Natural killer cell (primary cell): ENCODE results near the gene DYNLRB1. TPM values are rescaled to one million over a fixed set of nuclear protein-coding genes. Genes with fewer than 3 reads are reported as not detected.

Experiments used
- ATAC-seq, 3 donors: fragments of 150-1000 bp in 2 of 3; fragments of 200-7000 bp in 1 of 3; cut with Tn5 transposase; 1 replicate in 1 of 3; 2 replicates in 2 of 3; pipeline ENCODE4 v1.10.0; 2021; ENCODE audit warnings: mild to moderate bottlenecking in 2 of 3, moderate library complexity in 2 of 3
- DNase-seq, 2 donors: peaks; one replicate each; pipeline versions ENCODE4 v3.0.0 to v3.0.0-alpha.2; 2013 to 2021; ENCODE audit warnings: mixed read lengths in 1 of 2
- H3K27ac ChIP-seq: one replicate; pipeline ENCODE4 v1.5.1; 2013; ENCODE audit warnings: mild to moderate bottlenecking, low read length
- H3K27me3 ChIP-seq: one replicate; pipeline ENCODE4 v1.6.1; 2013; ENCODE audit warnings: low read length; ENCODE audit not compliant: control insufficient read depth, insufficient read depth
- H3K36me3 ChIP-seq: one replicate; pipeline ENCODE4 v1.6.1; 2013; ENCODE audit warnings: low read length; ENCODE audit not compliant: control insufficient read depth, insufficient read depth
- H3K4me1 ChIP-seq: one replicate; pipeline ENCODE4 v1.6.1; 2013; ENCODE audit warnings: low read length; ENCODE audit not compliant: control insufficient read depth, insufficient read depth
- H3K4me3 ChIP-seq: one replicate; pipeline ENCODE4 v1.5.1; 2013; ENCODE audit warnings: low read length
- H3K9me3 ChIP-seq: one replicate; pipeline ENCODE4 v1.6.1; 2013; ENCODE audit warnings: low read length; ENCODE audit not compliant: control insufficient read depth, insufficient read depth
- H3K27ac Mint-ChIP-seq, 2 donors: one replicate each; pipeline ENCODE4 v1.8.0; 2022; ENCODE audit warnings: mild to moderate bottlenecking in 2 of 2, mixed read lengths in 2 of 2, moderate library complexity in 1 of 2
- H3K27me3 Mint-ChIP-seq, 2 donors: one replicate each; pipeline ENCODE4 v1.8.0; 2022; ENCODE audit warnings: low read depth in 2 of 2, mixed read lengths in 2 of 2
- H3K36me3 Mint-ChIP-seq: one replicate; pipeline ENCODE4 v1.8.0; 2022; ENCODE audit warnings: mixed read lengths
- H3K4me1 Mint-ChIP-seq, 2 donors: one replicate each; pipeline ENCODE4 v1.8.0; 2022; ENCODE audit warnings: mixed read lengths in 2 of 2
- H3K4me3 Mint-ChIP-seq: one replicate; pipeline ENCODE4 v1.8.0; 2022; ENCODE audit warnings: mild to moderate bottlenecking, moderate library complexity, mixed read lengths
- H3K9me3 Mint-ChIP-seq, 2 donors: one replicate each; pipeline ENCODE4 v1.8.0; 2022; ENCODE audit warnings: mixed read lengths in 2 of 2
- WGBS: methylation state at CpG from one replicate; pipeline ENCODE4 v1.1.7; 2013; ENCODE audit warnings: missing lambda C conversion rate; ENCODE audit not compliant: insufficient coverage; 5-methylcytosine and 5-hydroxymethylcytosine counted together
- intact Hi-C: fragments of 100-400 bp; cut with micrococcal nuclease; formaldehyde crosslinking; loops from one replicate; pipeline ENCODE4 v1.14.2; 2022
- total RNA-seq, 4 donors: library from RNA; stranded (reverse); fragments of 120-200 nt in 1 of 4; gene quantifications; one replicate each; pipeline versions ENCODE4 v1.2.3 to v1.2.4, GENCODE V29; 2013 to 2022
- TF ChIP-seq, protein P1 (sequence below): fragments of 200-600 bp; IDR thresholded peaks from one replicate; pipeline ENCODE4 v1.8.0; 2022; ENCODE audit warnings: antibody characterized with exemption

Gene DYNLRB1
- total RNA-seq, 3 donors from 2014 or later (not counting 1 experiment from before 2014, with no cell fraction given) = 58.7 to 65.5 (median 61.4) TPM

GRCh38 chr20:34535301-34535840 is 19.1 kb downstream of the DYNLRB1 start:
- peaks cover 1% of the 10 kb centered on the region for H3K36me3 Mint-ChIP-seq
- H3K27me3 ChIP-seq = no peaks in the 10 kb centered on the region
- WGBS = 94% methylated on average over 15 of the region's 15 CpGs
- no peak for DNase-seq
- intact Hi-C loops = loop anchor here (10.0 kb wide), 1 partner anchor 169 kb away; the partner anchor contains the start of gene TP53INP2
- H3K9me3 Mint-ChIP-seq = no peaks in the 10 kb centered on the region
- H3K27me3 Mint-ChIP-seq = no peaks in the 10 kb centered on the region
- H3K27ac Mint-ChIP-seq = no peak overlapping the region
- peaks cover 15 to 16% of the 10 kb centered on the region in 2 donors for H3K4me1 Mint-ChIP-seq
- H3K27ac ChIP-seq = no peak overlapping the region
- ATAC-seq = no peak
- H3K4me3 ChIP-seq = no peak overlapping the region
- H3K4me3 Mint-ChIP-seq = no peak overlapping the region
- TF ChIP-seq, protein P1, sequence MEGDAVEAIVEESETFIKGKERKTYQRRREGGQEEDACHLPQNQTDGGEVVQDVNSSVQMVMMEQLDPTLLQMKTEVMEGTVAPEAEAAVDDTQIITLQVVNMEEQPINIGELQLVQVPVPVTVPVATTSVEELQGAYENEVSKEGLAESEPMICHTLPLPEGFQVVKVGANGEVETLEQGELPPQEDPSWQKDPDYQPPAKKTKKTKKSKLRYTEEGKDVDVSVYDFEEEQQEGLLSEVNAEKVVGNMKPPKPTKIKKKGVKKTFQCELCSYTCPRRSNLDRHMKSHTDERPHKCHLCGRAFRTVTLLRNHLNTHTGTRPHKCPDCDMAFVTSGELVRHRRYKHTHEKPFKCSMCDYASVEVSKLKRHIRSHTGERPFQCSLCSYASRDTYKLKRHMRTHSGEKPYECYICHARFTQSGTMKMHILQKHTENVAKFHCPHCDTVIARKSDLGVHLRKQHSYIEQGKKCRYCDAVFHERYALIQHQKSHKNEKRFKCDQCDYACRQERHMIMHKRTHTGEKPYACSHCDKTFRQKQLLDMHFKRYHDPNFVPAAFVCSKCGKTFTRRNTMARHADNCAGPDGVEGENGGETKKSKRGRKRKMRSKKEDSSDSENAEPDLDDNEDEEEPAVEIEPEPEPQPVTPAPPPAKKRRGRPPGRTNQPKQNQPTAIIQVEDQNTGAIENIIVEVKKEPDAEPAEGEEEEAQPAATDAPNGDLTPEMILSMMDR = no peak
- H3K4me1 ChIP-seq = peaks cover 8% of the 10 kb centered on the region
- H3K9me3 ChIP-seq = no peaks in the 10 kb centered on the region
- H3K36me3 ChIP-seq = peaks cover 53% of the 10 kb centered on the region

GRCh38 chr20:34535857-34536256 is 19.6 kb downstream of the DYNLRB1 start:
- ATAC-seq (no peak), DNase-seq (no peak)
- no peak overlapping the region for H3K27ac Mint-ChIP-seq
- peaks cover 15 to 16% of the 10 kb centered on the region in 2 donors for H3K4me1 Mint-ChIP-seq
- peaks cover 6% of the 10 kb centered on the region for H3K36me3 Mint-ChIP-seq
- H3K4me3 Mint-ChIP-seq = no peak overlapping the region
- TF ChIP-seq, protein P1 = no peak
- H3K4me3 ChIP-seq = no peak overlapping the region
- intact Hi-C loops = loop anchor here (10.0 kb wide), 1 partner anchor 169 kb away; the partner anchor contains the start of gene TP53INP2
- no peaks in the 10 kb centered on the region for H3K27me3 Mint-ChIP-seq
- peaks cover 58% of the 10 kb centered on the region for H3K36me3 ChIP-seq
- no peaks in the 10 kb centered on the region for H3K9me3 Mint-ChIP-seq
- no peaks in the 10 kb centered on the region for H3K9me3 ChIP-seq
- H3K27ac ChIP-seq = no peak overlapping the region
- WGBS = 100% methylated on average over 2 of the region's 2 CpGs
- peaks cover 8% of the 10 kb centered on the region for H3K4me1 ChIP-seq
- H3K27me3 ChIP-seq = no peaks in the 10 kb centered on the region

DNA sequence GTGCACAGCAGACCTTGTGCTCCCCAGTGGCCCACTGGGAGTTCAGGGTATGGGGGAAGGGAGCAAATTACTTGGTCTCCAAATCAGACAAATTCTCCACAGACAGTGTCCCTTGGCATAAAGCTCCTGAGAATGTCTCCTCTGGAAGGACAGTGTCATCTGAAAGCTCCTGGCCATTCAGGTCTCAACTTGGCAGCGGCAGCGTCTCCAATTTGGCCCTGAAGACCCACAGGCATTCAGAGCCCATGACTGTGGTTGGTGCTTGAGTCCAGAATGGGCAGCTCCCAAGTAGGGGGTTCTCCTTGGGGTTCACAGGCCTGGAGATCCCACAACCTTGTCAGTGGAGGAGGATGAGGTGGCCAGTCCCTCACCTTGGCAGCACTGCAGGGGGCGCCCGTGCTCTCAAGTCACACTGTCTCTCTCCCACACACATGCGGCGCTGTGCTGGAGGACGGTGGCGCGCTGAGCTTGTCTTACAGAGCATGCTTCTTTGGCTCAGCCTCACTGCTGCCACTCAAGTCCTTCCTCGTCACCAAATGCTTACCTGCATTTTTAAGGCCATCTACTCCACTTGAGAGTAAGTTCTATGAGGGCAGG is 20.7 kb downstream of the DYNLRB1 start:
- Histone ChIP-seq H3K4me3 (no peak overlapping the region), H3K27ac (no peak overlapping the region), H3K36me3 (peaks cover 59% of the 10 kb centered on the region), H3K4me1 (peaks cover 16% of the 10 kb centered on the region), H3K9me3 (no peaks in the 10 kb centered on the region), H3K27me3 (no peaks in the 10 kb centered on the region)
- Mint-ChIP-seq H3K9me3 (no peaks in the 10 kb centered on the region), H3K4me1 (peaks cover 7 to 15% of the 10 kb centered on the region in 2 donors), H3K27ac (no peak overlapping the region), H3K4me3 (no peak overlapping the region), H3K36me3 (peaks cover 9% of the 10 kb centered on the region), H3K27me3 (no peaks in the 10 kb centered on the region)
- TF ChIP-seq, protein P1 = no peak
- DNase-seq = peak in 1 of 2 donors; percentile 61
- intact Hi-C loops = loop anchor here (10.0 kb wide), 1 partner anchor 168 kb away; the partner anchor contains the start of gene TP53INP2
- 92% methylated on average over 10 of the region's 10 CpGs for WGBS
- ATAC-seq = peak in 2 of 3 donors; percentile 34 to 45
